Measurements from ENCODE around the gene ZFP30.

- TF ChIP-seq CTCF (IDR thresholded peaks at IDR 0.05; ENCODE audit: low read depth, low read length) (no peak), EZH2phosphoT487 (IDR thresholded peaks at IDR 0.05; ENCODE audit: low read depth) (no peak)
Measured at GRCh38 chr19:37698216-37698615, 43.0 kb upstream of the ZFP30 start.
